GM20000 (cell line): ENCODE results near the gene CREBBP.

Source experiments
- DNase-seq: peaks from one replicate; pipeline ENCODE4 v3.0.0; 2012; ENCODE audit warnings: low spot score
- TF ChIP-seq, protein P1 (sequence below): IDR thresholded peaks from 2 replicates; pipeline ENCODE4 v1.5.1; 2012; ENCODE audit warnings: mild to moderate bottlenecking, control low read depth; ENCODE audit errors: extremely low read depth, missing control alignments

The CREBBP gene

DNA sequence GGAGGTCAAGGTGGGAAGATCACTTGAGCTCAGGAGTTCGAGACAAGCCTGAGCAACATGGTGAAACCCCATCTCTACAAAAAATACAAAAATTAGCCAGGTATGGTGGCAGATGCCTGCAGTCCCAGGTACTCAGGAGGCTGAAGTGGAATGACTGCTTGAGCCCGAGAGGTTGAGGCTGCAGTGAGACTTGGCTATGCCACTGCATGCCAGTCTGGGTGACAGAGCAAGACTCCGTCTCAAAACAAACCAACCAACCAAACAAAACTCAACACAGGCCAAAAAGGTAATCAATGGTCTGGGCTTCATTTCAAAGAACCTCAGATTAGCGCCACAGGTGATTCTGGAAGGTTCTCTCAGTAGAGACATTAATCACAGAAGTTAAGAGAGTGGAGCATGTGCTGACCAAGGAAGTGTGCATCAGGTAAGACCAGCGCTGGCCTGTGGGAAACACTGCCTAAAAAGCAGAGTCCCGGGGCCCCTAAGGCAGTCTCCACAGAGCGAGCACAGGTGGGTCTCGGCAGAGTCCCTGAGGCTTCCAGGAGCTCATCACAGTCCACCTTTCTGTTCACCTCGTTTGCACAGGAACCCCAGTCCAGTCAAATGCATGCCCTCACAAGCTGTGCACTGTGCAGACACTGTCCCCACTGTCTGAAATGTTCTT lies 91.7 kb downstream of the CREBBP start:
- TF ChIP-seq, protein P1, sequence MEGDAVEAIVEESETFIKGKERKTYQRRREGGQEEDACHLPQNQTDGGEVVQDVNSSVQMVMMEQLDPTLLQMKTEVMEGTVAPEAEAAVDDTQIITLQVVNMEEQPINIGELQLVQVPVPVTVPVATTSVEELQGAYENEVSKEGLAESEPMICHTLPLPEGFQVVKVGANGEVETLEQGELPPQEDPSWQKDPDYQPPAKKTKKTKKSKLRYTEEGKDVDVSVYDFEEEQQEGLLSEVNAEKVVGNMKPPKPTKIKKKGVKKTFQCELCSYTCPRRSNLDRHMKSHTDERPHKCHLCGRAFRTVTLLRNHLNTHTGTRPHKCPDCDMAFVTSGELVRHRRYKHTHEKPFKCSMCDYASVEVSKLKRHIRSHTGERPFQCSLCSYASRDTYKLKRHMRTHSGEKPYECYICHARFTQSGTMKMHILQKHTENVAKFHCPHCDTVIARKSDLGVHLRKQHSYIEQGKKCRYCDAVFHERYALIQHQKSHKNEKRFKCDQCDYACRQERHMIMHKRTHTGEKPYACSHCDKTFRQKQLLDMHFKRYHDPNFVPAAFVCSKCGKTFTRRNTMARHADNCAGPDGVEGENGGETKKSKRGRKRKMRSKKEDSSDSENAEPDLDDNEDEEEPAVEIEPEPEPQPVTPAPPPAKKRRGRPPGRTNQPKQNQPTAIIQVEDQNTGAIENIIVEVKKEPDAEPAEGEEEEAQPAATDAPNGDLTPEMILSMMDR, result no peak
- no peak for DNase-seq

DNA sequence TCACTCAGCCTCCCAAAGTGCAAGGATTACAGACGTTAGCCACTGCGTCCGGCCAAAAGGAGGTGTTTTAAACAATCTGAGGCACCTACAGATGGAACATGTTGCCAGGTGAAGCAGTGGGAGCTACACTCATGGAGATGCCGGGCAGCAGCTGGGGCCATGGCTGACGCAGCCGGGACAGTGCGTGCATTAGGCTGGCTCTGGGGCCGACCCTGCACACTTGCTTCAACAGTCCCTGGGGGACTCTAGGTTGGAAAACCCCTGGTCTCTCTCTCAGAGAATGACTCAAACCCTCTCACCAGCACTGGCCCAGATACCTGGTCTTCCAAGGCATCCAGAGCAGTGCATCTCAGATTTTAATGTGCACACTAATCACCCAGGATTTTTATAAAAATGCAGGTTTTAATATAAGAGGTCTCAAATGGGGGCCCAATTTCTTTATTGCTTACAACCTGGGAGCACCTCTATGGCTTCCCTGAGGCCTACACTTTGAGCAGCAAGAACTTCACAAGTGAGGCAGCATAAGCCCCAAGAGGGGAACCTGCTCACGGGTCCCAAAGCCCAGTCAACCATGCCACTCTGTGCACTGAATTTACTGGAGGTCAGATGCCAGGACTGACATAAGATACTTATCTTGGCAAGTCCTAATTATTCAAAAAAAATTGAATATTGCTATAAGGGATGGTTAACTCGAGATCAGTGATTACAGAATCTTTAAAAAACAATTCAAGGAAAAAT lies 92.4 kb downstream of the CREBBP start:
- TF ChIP-seq, protein P1, result no peak
- peak; percentile 62 for DNase-seq

DNA sequence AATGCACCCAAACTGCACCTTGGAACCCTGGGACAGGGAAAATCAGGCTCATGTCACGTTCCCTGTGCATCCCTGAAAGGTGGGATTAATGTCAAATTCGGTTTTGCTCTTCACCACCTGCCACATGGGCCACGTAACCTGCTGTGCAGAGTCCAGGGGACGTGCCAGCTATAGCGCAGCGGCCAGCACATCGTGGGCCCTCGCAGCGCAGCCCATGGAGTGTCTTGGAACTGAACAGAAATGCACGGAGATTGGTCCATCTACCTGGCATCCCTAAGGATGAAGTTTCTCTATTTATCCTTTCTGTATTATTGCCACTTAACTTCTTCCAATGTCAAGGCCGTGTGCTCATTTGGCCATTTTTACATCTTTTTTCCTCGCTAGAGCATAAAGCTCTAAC lies 95.1 kb downstream of the CREBBP start:
- DNase-seq, result no peak
- TF ChIP-seq, protein P1, result no peak

DNA sequence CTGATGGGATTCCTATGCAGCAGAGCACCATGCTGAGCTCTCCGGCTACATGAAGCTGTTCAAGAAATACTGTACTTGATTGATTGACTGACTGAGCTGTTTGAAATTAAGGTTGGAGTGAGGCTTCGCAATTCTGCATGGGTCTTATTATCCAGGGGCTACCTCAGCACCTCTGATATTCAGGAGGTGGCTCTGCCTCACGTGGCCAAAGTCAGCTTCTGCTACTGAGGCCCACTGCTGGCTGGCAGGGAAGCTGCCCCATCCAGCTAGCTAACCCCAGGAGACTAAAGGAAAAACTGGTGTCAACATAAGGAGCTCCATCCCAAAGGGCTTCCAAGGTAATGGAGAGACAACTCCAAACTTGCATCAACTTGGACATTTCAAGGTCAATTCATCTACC lies 97.0 kb downstream of the CREBBP start:
- no peak for DNase-seq
- TF ChIP-seq, protein P1, result no peak

DNA sequence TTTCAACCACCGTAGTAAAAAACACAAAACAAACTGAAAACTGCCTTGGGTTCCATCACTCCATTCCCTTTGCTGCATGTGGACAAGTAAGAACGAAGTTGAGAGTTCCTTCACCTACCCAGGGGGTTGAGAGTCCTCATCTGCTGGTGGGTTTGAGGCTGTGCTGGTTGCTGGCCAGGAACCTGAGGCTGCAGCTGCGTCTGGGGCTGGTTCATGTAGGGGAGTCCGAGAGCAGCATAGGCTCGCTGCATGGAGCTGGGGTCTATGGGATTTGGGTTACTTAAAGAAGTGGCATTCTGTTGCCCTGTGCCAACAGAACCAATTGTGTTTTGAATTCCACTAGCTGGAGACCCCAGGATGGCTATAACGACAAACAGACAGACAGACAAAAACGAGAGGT lies 97.9 kb downstream of the CREBBP start:
- no peak for DNase-seq
- TF ChIP-seq, protein P1, result no peak

DNA sequence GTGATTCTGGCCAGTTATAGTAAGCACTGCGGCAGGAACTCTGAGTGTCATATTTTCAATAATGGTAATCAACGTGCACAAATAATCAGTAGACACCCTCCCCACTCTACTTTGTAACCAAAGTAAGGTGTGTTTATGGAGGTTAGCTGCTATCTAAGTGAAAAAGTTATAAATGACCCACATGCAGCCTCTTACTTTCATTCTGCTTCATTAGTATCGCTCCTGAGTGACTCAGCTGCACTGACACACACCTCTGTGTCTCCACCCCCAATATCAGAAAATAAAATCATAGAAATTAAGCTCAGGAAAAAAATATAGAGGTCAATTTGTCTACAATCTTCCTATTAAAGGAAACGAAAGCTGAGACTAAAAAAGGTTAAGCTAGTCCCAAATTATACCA lies 99.1 kb downstream of the CREBBP start:
- TF ChIP-seq, protein P1, result no peak
- no peak for DNase-seq

DNA sequence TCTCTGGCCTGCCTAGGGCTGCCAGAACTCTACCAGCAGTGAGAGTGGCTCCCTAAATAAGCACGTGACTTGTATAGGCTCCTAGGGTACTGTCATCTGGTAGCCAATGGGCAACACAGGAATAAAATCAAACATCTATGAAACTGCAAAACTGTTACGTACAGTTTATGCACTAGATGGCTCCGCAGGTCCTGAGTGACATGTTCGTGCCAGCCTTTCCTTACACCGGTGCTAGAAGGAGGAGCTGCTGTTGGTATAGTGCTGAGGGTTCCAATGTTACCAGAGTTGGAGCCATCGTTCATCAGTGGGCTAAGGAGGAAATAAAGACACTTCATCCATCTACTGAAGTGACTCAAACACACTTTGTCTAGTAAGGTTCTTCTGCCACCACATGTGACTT lies 99.9 kb downstream of the CREBBP start:
- DNase-seq, result no peak
- TF ChIP-seq, protein P1, result no peak
